Activated naive CD4-positive, alpha-beta T cell treated with anti-CD3 and anti-CD28 coated beads, Interleukin-2, amount 50 U/mL, for 72 hours (primary cell): ENCODE data around the gene TUBB. TPM values are rescaled to one million over a fixed set of nuclear protein-coding genes. Genes with fewer than 3 reads are reported as not detected.
"Not testable (repeated sequence)": the region's sequence is repeated elsewhere in the genome, so short reads cannot be mapped to it uniquely, and the experiment has no call there.

Experiments
- ATAC-seq, 2 donors: fragments of 150-1000 bp; cut with Tn5 transposase; 2 replicates each; pipeline ENCODE4 v1.10.0; 2021; ENCODE audit warnings: mild to moderate bottlenecking in 2 of 2, moderate library complexity in 2 of 2
- DNase-seq, 2 donors: peaks; one replicate each; pipeline ENCODE4 v3.0.0; 2021 to 2022; ENCODE audit warnings: low spot score in 2 of 2
- H3K27ac Mint-ChIP-seq, 2 donors: one replicate each; pipeline ENCODE4 v1.8.0; 2022; ENCODE audit warnings: mild to moderate bottlenecking in 2 of 2, mixed read lengths in 2 of 2
- H3K36me3 Mint-ChIP-seq, 2 donors: one replicate each; pipeline ENCODE4 v1.8.0; 2022; ENCODE audit warnings: mixed read lengths in 2 of 2
- H3K9me3 Mint-ChIP-seq, 2 donors: one replicate each; pipeline ENCODE4 v1.8.0; 2022; ENCODE audit warnings: mixed read lengths in 2 of 2
- total RNA-seq, 2 donors: library from RNA; stranded (reverse); gene quantifications; one replicate each; pipeline ENCODE4 v1.2.3, GENCODE V29; 2022

TUBB gene
- total RNA-seq, 2 donors from 2014 or later: 1,507 to 1,783 TPM

GRCh38 chr6:30707281-30707850 is 12.8 kb upstream of the TUBB start:
- peak overlapping the region in 1 of 2 donors; percentile 11 for H3K27ac Mint-ChIP-seq
- ATAC-seq (no peak), DNase-seq (no peak)
- peaks cover 30 to 45% of the 10 kb centered on the region in 2 donors for H3K36me3 Mint-ChIP-seq
- no peaks in the 10 kb centered on the region for H3K9me3 Mint-ChIP-seq

DNA sequence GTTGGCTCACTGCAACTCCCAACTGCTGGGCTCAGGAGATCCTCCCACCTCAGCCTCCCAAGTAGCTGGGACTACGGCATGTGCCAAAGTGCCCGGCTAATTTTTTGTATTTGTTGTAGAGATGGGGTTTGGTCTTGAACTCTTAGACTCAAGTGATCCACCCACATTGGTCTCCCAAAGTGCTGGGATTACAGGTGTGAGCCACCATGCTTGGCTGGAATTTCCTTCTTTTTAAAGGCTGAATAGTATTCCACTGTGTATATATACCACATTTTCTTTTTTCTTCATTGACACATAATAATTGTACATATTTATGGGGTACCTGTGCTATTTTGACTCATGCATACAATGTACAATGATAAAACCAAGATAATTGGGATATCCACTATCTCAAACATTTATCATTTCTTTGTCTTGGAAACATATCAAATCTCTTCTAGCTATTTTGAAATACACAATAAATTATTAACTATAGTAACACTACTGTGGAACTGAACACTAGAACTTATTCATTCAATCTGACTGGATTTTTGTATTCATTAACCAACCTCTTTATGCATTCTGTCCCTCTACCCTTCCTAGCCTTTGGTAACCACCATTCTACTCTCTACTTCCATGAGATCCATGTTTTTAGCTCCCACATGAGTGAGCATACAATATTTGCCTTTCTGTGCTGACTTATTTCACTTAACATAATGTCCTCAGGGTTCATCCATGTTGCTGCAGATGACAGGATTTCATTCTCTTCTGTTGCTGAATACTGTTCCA is 10.9 kb upstream of the TUBB start:
- ATAC-seq: no peak
- DNase-seq: no peak
- Mint-ChIP-seq H3K27ac (no peak overlapping the region), H3K9me3 (no peaks in the 10 kb centered on the region), H3K36me3 (peaks cover 36 to 44% of the 10 kb centered on the region in 2 donors)

GRCh38 chr6:30711758-30712380 is 8.3 kb upstream of the TUBB start:
- ATAC-seq: peak; percentile 22 to 67
- Mint-ChIP-seq H3K27ac (peak overlapping the region; percentile 22 to 49), H3K9me3 (peaks cover 0 to 3% of the 10 kb centered on the region in 2 donors), H3K36me3 (peaks cover 56 to 57% of the 10 kb centered on the region in 2 donors)
- no peak for DNase-seq

- Mint-ChIP-seq H3K27ac (peak overlapping the region; percentile 12 to 49), H3K36me3 (peaks cover 61 to 62% of the 10 kb centered on the region in 2 donors), H3K9me3 (peaks cover 0 to 3% of the 10 kb centered on the region in 2 donors)
- DNase-seq (no peak), ATAC-seq (no peak)
Observed at GRCh38 chr6:30712441-30712945, 7.7 kb upstream of the TUBB start.

DNA sequence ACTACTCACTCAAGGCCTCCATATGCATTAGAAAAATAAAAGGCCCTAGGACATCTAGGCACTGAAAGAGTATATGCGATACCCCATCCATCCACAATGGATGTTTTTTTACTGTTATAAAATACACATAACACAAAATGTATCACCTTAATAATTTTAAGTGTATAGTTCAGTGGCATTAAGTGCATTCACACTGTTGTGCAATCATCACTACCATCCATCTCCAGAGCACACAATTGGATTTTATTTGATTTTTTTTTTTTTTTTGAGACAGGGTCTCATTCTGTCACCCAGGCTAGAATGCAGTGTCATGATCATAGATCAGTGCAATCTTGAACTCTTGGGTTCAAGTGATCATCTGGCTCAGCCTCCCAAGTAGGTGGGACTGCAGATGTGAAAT is 5.9 kb upstream of the TUBB start:
- H3K27ac Mint-ChIP-seq: no peak overlapping the region
- peaks cover 0 to 3% of the 10 kb centered on the region in 2 donors for H3K9me3 Mint-ChIP-seq
- peaks cover 55 to 60% of the 10 kb centered on the region in 2 donors for H3K36me3 Mint-ChIP-seq
- ATAC-seq: no peak
- DNase-seq: no peak

DNA sequence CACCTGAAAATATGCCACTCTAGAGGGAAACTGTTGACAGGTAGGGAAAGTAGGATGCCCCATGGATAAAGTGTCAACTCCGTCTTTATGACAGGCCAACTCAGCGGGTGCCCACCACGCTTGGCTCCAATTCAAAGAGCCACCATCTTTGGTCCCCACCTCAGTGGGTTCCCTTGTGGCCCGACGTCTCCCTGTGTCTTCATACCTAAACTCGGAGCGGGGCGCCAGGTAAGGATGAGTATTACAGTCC is 3.3 kb upstream of the TUBB start:
- H3K9me3 Mint-ChIP-seq: peaks cover 0 to 3% of the 10 kb centered on the region in 2 donors
- H3K27ac Mint-ChIP-seq: peak overlapping the region; percentile 94 to 99
- no peak for DNase-seq
- no peak for ATAC-seq
- peaks cover 68 to 70% of the 10 kb centered on the region in 2 donors for H3K36me3 Mint-ChIP-seq

- Mint-ChIP-seq H3K27ac (peak within 1 kb of the TSS; percentile 94 to 99), H3K9me3 (peaks cover 0 to 3% of the 10 kb centered on the region in 2 donors), H3K36me3 (peaks cover 69 to 70% of the 10 kb centered on the region in 2 donors)
- DNase-seq (peak; percentile 97 to 100), ATAC-seq (peak; percentile 81 to 83)
Observed at GRCh38 chr6:30717129-30717844, 2.9 kb upstream of the TUBB start, which contains the start of gene MDC1. MDC1 (minus strand) TSS chr6:30717281; CDS start chr6:30715175, 2,106 bp downstream.

DNA sequence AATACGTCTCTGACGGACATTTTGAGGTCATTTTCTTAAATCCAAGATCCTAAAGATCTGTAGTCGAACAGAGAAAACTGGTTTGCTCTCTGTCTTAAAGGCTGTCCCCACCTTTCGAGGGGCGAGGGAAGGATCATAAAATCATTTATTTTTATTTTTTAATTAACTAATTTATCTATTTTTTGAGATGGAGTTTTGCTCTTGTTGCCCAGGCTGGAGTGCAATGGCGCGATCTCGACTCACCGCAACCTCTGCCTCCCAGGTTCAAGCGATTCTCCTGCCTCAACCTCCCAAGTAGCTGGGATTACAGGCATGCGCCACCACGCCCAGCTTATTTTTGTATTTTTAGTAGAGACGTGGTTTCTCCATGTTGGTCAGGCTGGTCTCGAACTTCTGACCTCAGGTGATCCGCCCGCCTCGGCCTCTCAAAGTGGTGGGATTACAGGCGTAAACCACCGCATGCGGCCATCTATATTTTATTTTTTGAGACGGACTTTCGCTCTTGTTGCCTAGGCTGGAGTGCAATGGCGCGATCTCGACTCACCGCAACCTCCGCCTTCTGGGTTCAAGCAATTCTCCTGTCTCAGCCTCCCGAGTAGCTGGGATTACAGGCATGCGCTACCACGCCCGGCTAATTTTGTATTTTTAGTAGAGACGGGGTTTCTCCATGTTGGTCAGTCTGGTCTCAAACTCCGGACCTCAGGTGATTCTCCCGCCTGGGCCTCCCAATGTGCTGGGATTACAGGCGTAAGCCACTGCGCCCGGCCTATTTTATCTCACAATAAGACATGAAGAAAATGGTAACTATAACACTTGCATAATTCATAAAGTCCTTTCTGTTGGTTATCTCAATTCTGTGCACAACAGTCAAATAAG is 2.1 kb upstream of the TUBB start:
- H3K9me3 Mint-ChIP-seq: not testable (repeated sequence)

DNA sequence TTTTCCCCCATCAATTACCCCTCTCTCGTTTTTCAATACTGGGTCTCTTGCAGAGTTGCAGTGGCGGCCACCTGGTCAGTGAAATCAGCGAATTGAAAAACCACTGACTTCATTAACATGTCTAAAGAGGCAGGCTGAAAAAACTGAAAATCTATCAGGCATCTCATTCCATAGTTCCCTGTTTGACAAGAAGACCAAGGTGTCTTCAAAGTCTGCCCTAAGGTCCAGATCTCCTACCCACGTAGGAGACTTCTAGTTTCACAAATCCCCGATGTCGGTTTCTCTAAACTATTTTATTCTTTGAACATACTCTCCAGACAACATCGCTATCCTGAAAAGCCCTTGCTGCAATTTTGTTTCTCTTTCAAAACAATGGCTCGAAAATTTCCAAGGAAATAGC is 796 bp upstream of the TUBB start:
- Mint-ChIP-seq H3K36me3 (peaks cover 76% of the 10 kb centered on the region in 2 donors), H3K27ac (peak overlapping the region; percentile 93 to 97), H3K9me3 (peaks cover 0 to 3% of the 10 kb centered on the region in 2 donors)
- no peak for DNase-seq
- no peak for ATAC-seq

More for the DNA sequence above, 2.1 kb upstream of the TUBB start:
- ATAC-seq, DNase-seq: not testable (repeated sequence)
- Mint-ChIP-seq H3K27ac (peak overlapping the region; percentile 77 to 94), H3K36me3 (peaks cover 69 to 70% of the 10 kb centered on the region in 2 donors)

GRCh38 chr6:30720738-30721197 is 616 bp downstream of the TUBB start:
- H3K36me3 Mint-ChIP-seq: peaks cover 75 to 76% of the 10 kb centered on the region in 2 donors
- peak in 1 of 2 donors; percentile 67 for DNase-seq
- peak overlapping the region; percentile 93 to 97 for H3K27ac Mint-ChIP-seq
- H3K9me3 Mint-ChIP-seq: peaks cover 0 to 3% of the 10 kb centered on the region in 2 donors
- no peak for ATAC-seq

GRCh38 chr6:30721198-30722024 is 1.3 kb downstream of the TUBB start:
- peak; percentile 92 to 98 for DNase-seq
- H3K36me3 Mint-ChIP-seq: peaks cover 68 to 70% of the 10 kb centered on the region in 2 donors
- peak overlapping the region; percentile 93 to 97 for H3K27ac Mint-ChIP-seq
- ATAC-seq: peak; percentile 19 to 42
- peaks cover 0 to 3% of the 10 kb centered on the region in 2 donors for H3K9me3 Mint-ChIP-seq

- peak overlapping the region; percentile 93 to 97 for H3K27ac Mint-ChIP-seq
- not testable (repeated sequence) for DNase-seq, ATAC-seq, H3K9me3 Mint-ChIP-seq
- H3K36me3 Mint-ChIP-seq: peaks cover 63 to 65% of the 10 kb centered on the region in 2 donors
Observed at GRCh38 chr6:30722025-30722279, 1.8 kb downstream of the TUBB start.

DNA sequence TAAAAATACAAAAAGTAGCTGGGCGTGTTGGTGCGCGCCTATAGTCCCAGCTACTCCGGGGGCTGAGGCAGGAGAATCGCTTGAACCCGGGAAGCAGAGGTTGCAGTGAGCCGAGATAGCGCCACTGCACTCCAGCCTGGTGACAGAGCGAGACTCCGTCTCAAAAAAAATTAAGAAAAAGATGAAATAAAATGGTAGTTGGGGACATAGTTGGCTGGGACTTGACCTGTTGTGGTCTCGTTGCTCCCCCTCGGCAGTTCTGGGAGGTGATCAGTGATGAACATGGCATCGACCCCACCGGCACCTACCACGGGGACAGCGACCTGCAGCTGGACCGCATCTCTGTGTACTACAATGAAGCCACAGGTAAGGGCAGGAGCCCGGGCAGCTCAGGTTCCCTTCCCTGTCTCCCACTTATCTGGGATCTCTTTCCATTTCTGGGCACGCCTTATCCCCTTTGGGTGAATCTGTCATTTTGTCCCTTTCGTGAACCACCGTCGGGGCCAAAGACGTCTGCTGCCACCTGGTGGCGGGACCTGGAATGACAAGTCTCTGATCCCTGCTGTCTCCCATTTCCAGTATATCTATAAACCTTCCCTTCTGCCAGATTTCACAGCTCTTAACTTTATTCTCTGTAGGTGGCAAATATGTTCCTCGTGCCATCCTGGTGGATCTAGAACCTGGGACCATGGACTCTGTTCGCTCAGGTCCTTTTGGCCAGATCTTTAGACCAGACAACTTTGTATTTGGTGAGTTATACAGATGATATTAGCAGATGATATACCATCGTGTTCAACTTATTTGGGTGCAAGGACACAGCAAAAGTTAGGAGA is 2.3 kb downstream of the TUBB start:
- ATAC-seq (no peak), DNase-seq (peak; percentile 81 to 88)
- no peaks in the 10 kb centered on the region for H3K9me3 Mint-ChIP-seq
- peaks cover 57 to 62% of the 10 kb centered on the region in 2 donors for H3K36me3 Mint-ChIP-seq
- H3K27ac Mint-ChIP-seq: peak overlapping the region; percentile 93 to 97

GRCh38 chr6:30723159-30723842 is 3.1 kb downstream of the TUBB start:
- ATAC-seq, H3K9me3 Mint-ChIP-seq, DNase-seq: not testable (repeated sequence)
- H3K36me3 Mint-ChIP-seq: peaks cover 55 to 62% of the 10 kb centered on the region in 2 donors
- peak overlapping the region; percentile 93 to 97 for H3K27ac Mint-ChIP-seq
